ENCODE data around the gene OR2T27. TPM values are rescaled to one million over a fixed set of nuclear protein-coding genes. Genes with fewer than 3 reads are reported as not detected.
"Not testable (repeated sequence)": the region's sequence is repeated elsewhere in the genome, so short reads cannot be mapped to it uniquely, and the experiment has no call there.

OR2T27 gene
- total RNA-seq, 3 donors from 2014 or later = not detected

DNA sequence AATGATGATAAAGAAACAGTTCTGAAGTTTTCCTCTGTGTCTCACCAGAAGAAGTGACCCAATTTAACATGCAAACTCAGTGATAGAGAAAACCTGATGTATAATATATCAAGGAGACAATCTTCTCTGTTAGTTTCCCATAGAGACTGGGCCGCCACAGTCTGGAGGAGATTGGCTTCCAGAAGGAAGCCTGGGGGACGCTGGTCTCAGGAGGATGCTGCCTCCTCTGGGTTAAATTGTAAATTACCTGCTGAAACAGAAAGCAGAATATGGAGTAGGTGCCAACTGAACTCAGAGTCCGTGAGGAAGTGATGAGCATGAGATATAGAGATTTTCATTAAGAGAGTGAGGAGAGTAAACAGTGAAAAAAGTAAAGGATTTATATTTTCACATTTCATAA lies 31.5 kb upstream of the OR2T27 start:
- intact Hi-C loops (cut with DNase I, micrococcal nuclease) = no loop called here
- Histone ChIP-seq H3K4me3 (no peak overlapping the region), H3K9me3 (no peaks in the 10 kb centered on the region), H3K36me3 (ENCODE audit: low read depth) (no peaks in the 10 kb centered on the region), H3K4me1 (ENCODE audit: low read depth) (no peaks in the 10 kb centered on the region)
- peak in 1 of 3 donors; percentile 46 for DNase-seq
- peak; percentile 85 for ATAC-seq
- TF ChIP-seq, protein P1, sequence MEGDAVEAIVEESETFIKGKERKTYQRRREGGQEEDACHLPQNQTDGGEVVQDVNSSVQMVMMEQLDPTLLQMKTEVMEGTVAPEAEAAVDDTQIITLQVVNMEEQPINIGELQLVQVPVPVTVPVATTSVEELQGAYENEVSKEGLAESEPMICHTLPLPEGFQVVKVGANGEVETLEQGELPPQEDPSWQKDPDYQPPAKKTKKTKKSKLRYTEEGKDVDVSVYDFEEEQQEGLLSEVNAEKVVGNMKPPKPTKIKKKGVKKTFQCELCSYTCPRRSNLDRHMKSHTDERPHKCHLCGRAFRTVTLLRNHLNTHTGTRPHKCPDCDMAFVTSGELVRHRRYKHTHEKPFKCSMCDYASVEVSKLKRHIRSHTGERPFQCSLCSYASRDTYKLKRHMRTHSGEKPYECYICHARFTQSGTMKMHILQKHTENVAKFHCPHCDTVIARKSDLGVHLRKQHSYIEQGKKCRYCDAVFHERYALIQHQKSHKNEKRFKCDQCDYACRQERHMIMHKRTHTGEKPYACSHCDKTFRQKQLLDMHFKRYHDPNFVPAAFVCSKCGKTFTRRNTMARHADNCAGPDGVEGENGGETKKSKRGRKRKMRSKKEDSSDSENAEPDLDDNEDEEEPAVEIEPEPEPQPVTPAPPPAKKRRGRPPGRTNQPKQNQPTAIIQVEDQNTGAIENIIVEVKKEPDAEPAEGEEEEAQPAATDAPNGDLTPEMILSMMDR (IDR thresholded peaks at IDR 0.05) = no peak

DNA sequence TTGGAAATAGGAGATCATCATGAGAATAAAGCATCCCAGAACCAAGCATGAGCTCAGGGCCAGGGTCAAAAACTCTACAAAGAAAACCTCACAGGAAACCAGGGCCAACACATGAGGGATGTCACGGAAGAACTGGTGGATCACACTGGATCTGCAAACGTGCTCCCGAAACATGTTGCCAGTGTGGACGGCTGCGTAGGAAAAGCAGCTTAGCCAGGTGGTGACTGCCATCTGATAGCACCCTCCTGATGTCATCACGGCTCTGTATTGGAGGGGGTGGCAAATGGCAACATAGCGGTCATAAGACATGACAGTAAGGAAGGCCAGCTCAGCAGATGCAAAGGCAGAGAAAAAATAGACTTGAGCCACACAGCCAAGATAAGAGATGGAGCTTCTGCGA lies 26.3 kb upstream of the OR2T27 start:
- TF ChIP-seq, protein P1 (IDR thresholded peaks at IDR 0.05) = no peak
- Histone ChIP-seq H3K4me1 (ENCODE audit: low read depth) (no peaks in the 10 kb centered on the region), H3K4me3 (no peak overlapping the region), H3K9me3 (no peaks in the 10 kb centered on the region), H3K36me3 (ENCODE audit: low read depth) (no peaks in the 10 kb centered on the region)
- DNase-seq = no peak
- intact Hi-C loops (cut with DNase I, micrococcal nuclease) = no loop called here
- no peak for ATAC-seq

DNA sequence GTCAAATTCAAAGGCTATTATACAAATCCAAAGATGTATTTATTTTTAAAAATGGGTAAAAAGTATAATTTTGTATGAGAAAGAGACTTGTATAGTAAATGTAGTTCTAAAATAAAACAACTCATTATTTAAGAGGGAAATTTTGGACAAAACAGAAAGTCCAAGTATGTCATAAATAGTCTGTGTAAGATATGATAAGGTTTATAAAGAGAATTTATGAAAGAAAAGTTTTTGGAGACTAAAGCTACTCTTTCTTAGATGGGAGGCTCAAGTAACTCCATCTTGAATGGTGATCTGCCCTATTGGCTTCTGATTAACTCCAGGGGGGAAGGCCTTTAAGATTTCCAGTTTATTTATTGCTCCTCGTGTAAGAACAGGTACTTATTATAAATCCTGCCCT lies 14.7 kb upstream of the OR2T27 start:
- TF ChIP-seq, protein P1 (IDR thresholded peaks at IDR 0.05) = no peak
- Histone ChIP-seq H3K9me3 (peaks cover 15% of the 10 kb centered on the region), H3K4me3 (no peak overlapping the region), H3K4me1 (ENCODE audit: low read depth) (no peaks in the 10 kb centered on the region), H3K36me3 (ENCODE audit: low read depth) (no peaks in the 10 kb centered on the region)
- ATAC-seq = no peak
- DNase-seq = no peak
- intact Hi-C loops (cut with DNase I, micrococcal nuclease) = no loop called here

DNA sequence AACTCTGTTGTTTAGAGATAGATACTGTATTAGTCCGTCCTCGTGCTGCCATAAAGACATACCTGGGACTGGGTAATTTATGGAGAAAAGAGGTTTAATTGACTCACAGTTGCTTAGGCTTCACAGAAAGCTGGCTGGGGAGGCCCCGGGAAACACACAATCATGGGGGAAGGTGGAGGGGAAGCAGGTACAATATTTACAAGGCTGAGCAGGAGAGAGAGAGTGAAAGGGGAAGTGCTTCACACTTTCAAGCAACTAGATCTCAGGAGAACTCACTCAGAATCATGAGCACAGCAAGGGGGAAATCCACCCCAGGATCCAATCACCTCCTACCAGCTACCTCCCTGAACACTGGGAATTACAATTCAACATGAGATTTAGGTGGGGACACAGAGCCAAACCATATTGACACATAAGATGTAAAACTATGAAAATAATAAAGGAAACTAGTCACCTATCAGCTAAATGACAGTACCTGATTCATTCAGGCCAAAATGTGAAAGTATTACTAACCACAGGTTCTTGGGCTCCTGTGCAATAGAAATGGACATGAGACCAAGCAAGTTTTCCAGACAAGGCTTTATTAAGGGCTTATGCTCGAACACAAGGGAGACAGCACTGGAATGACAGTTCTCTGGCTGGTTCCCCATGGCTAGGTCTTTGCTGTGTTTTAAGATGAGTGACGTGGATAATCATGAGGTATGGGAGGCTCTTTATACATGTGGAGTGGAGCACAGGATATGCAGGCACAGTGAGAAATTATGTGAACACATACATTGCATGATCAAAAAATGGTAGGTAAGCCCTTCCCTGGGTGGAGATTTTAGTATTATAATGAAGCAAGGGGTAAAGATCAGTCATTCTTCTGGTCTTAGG lies 8.4 kb upstream of the OR2T27 start:
- H3K36me3 ChIP-seq (ENCODE audit: low read depth); intact Hi-C loops (cut with DNase I, micrococcal nuclease); ATAC-seq; H3K9me3 ChIP-seq; H3K4me3 ChIP-seq; H3K4me1 ChIP-seq (ENCODE audit: low read depth): not testable (repeated sequence)
- peak in 1 of 3 donors; percentile 13 for DNase-seq

DNA sequence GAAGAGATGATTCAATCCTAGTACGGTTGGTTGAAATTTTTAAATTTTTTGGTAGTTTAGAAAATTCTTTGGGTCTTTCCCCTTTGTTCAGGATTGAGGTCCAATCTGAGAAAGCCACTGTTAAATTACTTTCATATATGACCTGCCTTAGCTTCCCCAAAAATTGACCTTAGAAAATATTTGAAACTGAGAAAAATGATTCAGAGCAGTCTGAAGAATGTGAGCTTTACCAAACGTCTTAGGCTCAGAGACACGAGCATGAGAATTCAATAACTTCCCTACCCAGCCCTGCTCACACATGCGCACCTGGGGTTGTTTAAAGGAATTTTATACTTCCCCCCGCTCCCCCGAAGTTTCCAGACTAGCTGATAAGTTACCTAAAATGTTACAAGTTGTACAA lies 1.5 kb upstream of the OR2T27 start:
- H3K36me3 ChIP-seq (ENCODE audit: low read depth); H3K4me1 ChIP-seq (ENCODE audit: low read depth); H3K9me3 ChIP-seq; H3K4me3 ChIP-seq; DNase-seq; ATAC-seq; intact Hi-C loops (cut with DNase I, micrococcal nuclease): not testable (repeated sequence)

DNA sequence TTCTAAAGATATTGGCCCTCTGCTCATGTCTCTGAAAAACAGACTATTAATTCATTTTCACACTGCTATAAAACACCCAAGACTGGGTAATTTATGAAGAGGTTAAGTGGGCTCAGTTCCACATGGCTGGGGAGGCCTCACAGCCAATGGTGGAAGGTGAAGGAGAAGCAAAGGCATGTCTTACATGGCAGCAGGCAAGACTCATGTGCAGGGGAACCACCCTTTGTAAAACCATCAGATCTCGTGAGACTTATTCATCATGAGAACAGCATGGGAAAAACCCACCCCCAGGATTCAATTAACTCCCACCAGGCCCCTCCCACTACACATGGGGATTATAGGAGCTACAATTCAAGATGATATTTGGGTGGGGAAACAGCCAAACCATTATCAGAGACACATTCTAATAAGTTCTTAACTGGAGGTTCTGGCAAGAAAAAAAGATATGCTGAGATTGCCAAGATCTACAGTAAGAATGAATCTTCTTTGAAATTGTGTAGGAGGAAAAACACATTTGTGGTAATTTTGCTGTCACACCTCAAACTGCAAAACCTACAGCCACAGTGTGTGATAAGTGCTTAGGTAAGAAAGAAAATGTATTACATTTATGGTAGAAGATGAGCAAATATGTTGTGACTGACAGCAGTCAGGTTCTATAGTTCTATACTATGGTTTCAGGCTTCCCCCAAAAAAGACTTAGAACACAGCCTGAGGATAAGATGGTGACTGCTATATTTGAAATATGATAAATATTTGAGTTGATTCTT lies 6.4 kb downstream of the OR2T27 start:
- H3K9me3 ChIP-seq; H3K4me1 ChIP-seq (ENCODE audit: low read depth); H3K4me3 ChIP-seq; H3K36me3 ChIP-seq (ENCODE audit: low read depth); intact Hi-C loops (cut with DNase I, micrococcal nuclease); ATAC-seq; DNase-seq: not testable (repeated sequence)

DNA sequence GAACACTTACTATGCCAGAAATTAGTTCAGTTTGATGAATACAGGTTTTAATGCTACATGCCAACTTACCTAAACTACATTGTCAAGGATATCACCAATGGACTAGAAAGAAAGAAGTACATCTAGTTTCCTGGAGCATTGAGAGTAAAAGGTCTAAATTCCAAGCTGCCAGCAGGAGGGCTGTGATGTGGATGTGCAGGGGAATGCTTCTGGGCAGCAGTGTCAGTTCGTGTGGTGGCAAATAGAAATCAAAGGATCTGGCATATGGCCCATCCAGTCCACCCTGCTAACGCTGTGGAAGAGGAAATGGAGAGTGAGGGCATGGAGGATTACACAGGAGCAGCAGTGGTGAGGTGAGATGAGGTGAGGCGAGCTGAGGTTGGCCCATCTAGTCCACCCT lies 10.2 kb downstream of the OR2T27 start, which contains the start of gene OR2T35:
TSS of gene OR2T35 (minus strand) at position 101 of the 400 bp plus-strand sequence. CDS start 6,020 bp downstream, outside the sequence.
- intact Hi-C loops (cut with DNase I, micrococcal nuclease); H3K36me3 ChIP-seq (ENCODE audit: low read depth); ATAC-seq; H3K9me3 ChIP-seq; DNase-seq; H3K4me3 ChIP-seq; H3K4me1 ChIP-seq (ENCODE audit: low read depth): not testable (repeated sequence)

DNA sequence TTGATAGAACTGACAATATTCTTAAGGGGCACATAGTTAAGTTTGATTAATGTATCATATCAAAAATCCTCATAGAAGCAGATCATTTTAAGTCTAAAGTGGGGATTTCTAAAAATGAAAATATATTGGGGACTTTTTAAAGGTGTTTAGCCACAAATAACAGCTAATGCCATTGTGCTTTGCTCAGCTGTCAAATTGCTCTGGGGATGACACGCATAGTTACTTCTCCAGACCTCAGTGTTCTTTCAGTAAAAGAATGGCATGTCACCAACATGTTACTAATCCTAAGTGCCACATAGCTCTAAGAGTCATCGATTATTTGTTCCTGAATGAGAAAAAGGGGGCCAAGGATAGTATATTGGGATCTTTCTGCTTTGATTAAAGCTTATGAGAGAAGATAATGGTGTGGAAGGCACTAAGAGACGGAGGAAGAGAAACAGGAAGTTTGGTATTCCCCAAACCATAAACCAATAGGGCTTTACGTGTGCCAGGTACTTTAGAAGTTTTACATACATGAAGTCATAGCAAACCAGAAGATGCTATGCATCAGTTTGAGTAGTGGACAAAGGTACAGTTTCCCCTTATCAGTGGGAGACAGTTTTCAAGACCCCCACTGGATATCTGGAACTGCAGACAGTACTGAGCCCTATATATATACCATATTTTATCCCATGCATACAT lies 12.2 kb downstream of the OR2T27 start:
- ATAC-seq = peak; percentile 21
- H3K36me3 ChIP-seq (ENCODE audit: low read depth); intact Hi-C loops (cut with DNase I, micrococcal nuclease); H3K4me1 ChIP-seq (ENCODE audit: low read depth); DNase-seq; H3K9me3 ChIP-seq; H3K4me3 ChIP-seq: not testable (repeated sequence)

DNA sequence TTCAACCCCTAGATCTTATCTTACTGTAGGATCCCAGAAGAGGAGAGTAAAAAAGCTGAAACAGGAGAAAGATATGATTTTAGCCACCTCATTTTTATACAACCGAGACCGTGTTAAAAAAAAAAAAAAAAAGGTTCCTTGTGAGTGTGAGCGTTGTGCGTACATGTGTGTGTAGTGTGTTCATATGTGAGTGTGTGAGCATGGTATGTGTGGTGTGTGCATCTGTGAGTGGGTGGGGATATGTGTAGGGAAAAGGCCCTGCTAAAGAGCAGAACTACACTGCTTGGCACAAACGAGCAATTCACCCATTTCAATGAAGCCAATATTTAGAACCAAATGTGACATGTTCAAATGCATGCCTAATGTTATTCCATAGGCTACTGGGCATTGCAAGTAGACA lies 13.7 kb downstream of the OR2T27 start:
- H3K36me3 ChIP-seq (ENCODE audit: low read depth); H3K4me1 ChIP-seq (ENCODE audit: low read depth); H3K4me3 ChIP-seq; intact Hi-C loops (cut with DNase I, micrococcal nuclease); ATAC-seq; H3K9me3 ChIP-seq; DNase-seq: not testable (repeated sequence)

DNA sequence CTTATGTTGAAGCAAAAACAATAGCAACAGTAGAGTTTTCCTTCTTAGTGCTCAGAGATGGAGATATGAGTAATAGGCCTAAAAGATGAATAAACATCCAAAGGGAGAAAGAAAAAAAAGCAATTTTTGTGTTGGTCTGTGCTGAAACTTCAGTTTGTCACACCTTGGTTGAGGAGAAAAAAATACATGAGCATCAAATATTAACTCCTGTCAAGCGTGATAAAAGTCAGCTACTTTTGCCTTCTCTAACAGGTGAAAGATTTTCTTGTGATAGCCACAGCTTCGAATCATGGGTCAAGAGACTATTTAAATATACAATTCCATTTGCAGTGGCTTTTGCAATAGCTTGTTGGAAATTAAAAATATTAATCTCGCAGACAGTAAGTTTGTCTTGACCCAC lies 14.4 kb downstream of the OR2T27 start:
- H3K4me1 ChIP-seq (ENCODE audit: low read depth); intact Hi-C loops (cut with DNase I, micrococcal nuclease); H3K4me3 ChIP-seq; ATAC-seq; DNase-seq; H3K36me3 ChIP-seq (ENCODE audit: low read depth); H3K9me3 ChIP-seq: not testable (repeated sequence)

Measured in mucosa of descending colon (tissue), 3 donors.